SU-DHL-6 (cell line): ENCODE results near the gene TBC1D9B.

Experiments used
- H2AFZ ChIP-seq: fragments of 200-600 bp; sonication (generic); 2 replicates; pipeline ENCODE4 v1.6.1; 2014; ENCODE audit warnings: low read depth, mild to moderate bottlenecking, moderate library complexity, mixed read lengths, antibody characterized with exemption, low read length; ENCODE audit not compliant: severe bottlenecking
- H3F3A ChIP-seq: fragments of 200-600 bp; shearing (Covaris generic); 2 replicates; pipeline ENCODE4 v1.6.0; 2016; ENCODE audit warnings: antibody characterized with exemption, mild to moderate bottlenecking; ENCODE audit not compliant: insufficient read depth
- H3K27ac ChIP-seq: fragments of 200-600 bp; sonication (generic); 2 replicates; pipeline ENCODE4 v1.5.1; 2016; ENCODE audit warnings: low read depth, mild to moderate bottlenecking, low read length, moderate library complexity, mixed read lengths
- H3K27me3 ChIP-seq: fragments of 200-600 bp; sonication (generic), shearing (Covaris generic); 2 replicates; pipeline ENCODE4 v1.6.0; 2014; ENCODE audit warnings: mild to moderate bottlenecking, low read length
- H3K36me3 ChIP-seq: fragments of 200-600 bp; sonication (generic); 2 replicates; pipeline ENCODE4 v1.6.1; 2014; ENCODE audit warnings: mild to moderate bottlenecking, low read length, mixed read lengths
- H3K4me2 ChIP-seq: fragments of 300-600, 200-600 bp; shearing (Covaris generic), sonication (generic); 2 replicates; pipeline ENCODE4 v1.6.0; 2014; ENCODE audit warnings: low read length, low read depth, mild to moderate bottlenecking; ENCODE audit not compliant: poor library complexity, severe bottlenecking
- H3K4me3 ChIP-seq: fragments of 200-600 bp; sonication (generic); 2 replicates; pipeline ENCODE4 v1.5.1; 2014; ENCODE audit warnings: antibody characterized with exemption, low read length, mild to moderate bottlenecking, mixed read lengths; ENCODE audit not compliant: insufficient read depth, poor library complexity, severe bottlenecking
- H3K79me2 ChIP-seq: fragments of 200-600 bp; sonication (generic); 2 replicates; pipeline ENCODE4 v1.6.1; 2014; ENCODE audit warnings: mild to moderate bottlenecking, low read length, moderate library complexity; ENCODE audit not compliant: insufficient read depth
- H3K9ac ChIP-seq: fragments of 200-600 bp; sonication (generic); 2 replicates; pipeline ENCODE4 v1.7.0; 2014; ENCODE audit warnings: mild to moderate bottlenecking, low read length
- H3K9me2 ChIP-seq: fragments of 200-600 bp; sonication (generic); replicated peaks from 2 replicates; pipeline ENCODE4 v1.6.1; 2014; ENCODE audit warnings: low read length; ENCODE audit not compliant: insufficient read depth
- H3K9me3 ChIP-seq: fragments of 200-600 bp; sonication (generic); 2 replicates; pipeline ENCODE4 v1.6.1; 2014; ENCODE audit warnings: low read length, mixed read lengths; ENCODE audit not compliant: insufficient read depth
- H4K20me1 ChIP-seq: fragments of 200-600 bp; sonication (generic); 2 replicates; pipeline ENCODE4 v1.6.1; 2014; ENCODE audit warnings: low read depth, mild to moderate bottlenecking, antibody characterized with exemption, low read length, moderate library complexity, mixed read lengths
- CTCF ChIP-seq: fragments of 200-600 bp; sonication (generic); IDR thresholded peaks from one replicate; pipeline ENCODE4 v1.5.1; 2017; ENCODE audit warnings: antibody characterized with exemption, mild to moderate bottlenecking, low read length, moderate library complexity; ENCODE audit not compliant: insufficient read depth, poor library complexity, severe bottlenecking
- EZH2phosphoT487 ChIP-seq: fragments of 200-600 bp; sonication (generic), shearing (Covaris generic); conservative IDR thresholded peaks from 2 replicates; pipeline ENCODE4 v1.6.1; 2018; ENCODE audit warnings: mild to moderate bottlenecking, antibody characterized with exemption, low read length, moderate library complexity, mixed read lengths

Gene TBC1D9B

DNA sequence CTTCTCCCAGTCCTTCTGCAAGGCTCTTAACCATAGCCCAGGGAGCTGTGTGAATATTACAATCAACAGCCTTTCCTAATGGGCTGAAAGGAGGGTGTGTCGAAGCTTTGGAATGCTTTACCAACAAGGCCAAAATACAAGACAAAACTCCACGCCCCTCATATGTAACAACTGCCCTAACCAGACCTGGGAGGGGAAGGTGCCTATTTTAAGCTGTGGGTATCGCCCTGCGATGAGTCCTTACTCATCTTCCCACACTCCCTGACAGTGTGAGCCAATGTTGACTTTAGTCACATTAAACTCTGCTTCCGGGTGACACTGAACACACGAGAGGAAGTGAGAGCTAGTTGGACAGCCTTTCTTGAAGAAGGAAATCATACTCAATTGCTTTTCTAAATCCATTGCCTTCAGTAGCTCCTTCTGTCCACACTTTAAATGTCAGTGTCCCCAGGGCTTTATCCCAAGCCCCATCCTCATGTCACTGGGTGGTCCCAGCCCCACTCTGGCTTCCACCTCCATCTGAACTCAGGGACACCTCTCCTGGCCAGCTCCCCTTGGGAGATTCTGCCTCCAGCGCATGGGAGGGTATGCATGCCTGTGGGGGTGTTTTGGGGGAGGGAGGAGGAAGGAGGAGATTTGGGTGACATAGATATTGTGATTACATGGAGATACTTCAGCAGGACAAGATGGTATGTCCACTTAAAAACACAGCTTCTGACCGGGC lies 6.5 kb upstream of the TBC1D9B start:
- Histone ChIP-seq H3F3A (no peaks in the 10 kb centered on the region), H3K9ac (no peak overlapping the region), H3K36me3 (no peaks in the 10 kb centered on the region), H3K27ac (no peak overlapping the region), H3K9me3 (no peaks in the 10 kb centered on the region), H3K4me3 (no peak overlapping the region), H3K79me2 (no peaks in the 10 kb centered on the region), H3K27me3 (no peaks in the 10 kb centered on the region), H2AFZ (peak overlapping the region; percentile 76), H3K9me2 (no peaks in the 10 kb centered on the region), H4K20me1 (no peaks in the 10 kb centered on the region), H3K4me2 (no peak overlapping the region)
- no peak for TF ChIP-seq CTCF
- TF ChIP-seq EZH2phosphoT487 = no peak

- Histone ChIP-seq H3K36me3 (no peaks in the 10 kb centered on the region), H3K4me2 (no peak overlapping the region), H3K9ac (no peak overlapping the region), H3K9me2 (no peaks in the 10 kb centered on the region), H3K27ac (no peak overlapping the region), H2AFZ (peak overlapping the region; percentile 76), H3K27me3 (no peaks in the 10 kb centered on the region), H3K79me2 (no peaks in the 10 kb centered on the region), H3K9me3 (no peaks in the 10 kb centered on the region), H4K20me1 (no peaks in the 10 kb centered on the region), H3F3A (no peaks in the 10 kb centered on the region), H3K4me3 (no peak overlapping the region)
- TF ChIP-seq CTCF (no peak), EZH2phosphoT487 (no peak)
These were observed 5.8 kb upstream of the TBC1D9B start for GRCh38 chr5:179913461-179913860.

DNA sequence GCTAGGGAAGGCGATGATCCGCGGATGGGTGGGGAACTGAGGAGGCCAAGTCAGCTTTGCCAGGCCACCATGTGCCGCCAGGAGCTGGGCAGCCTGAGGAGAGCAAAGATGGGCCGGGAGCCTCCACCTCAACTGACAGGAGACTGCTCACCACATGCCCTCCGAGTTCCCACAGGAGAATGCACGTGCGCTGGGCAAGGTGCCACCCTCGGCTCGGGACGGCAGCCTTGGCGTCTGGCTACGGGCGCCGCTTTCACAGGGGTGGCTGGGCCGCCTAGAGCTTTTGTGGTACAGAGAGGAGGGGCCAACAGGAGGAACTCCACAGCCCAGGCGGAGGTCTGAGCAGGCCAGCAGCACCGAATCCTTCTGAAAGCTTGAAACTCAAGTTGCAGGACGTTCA lies 5.3 kb upstream of the TBC1D9B start:
- Histone ChIP-seq H3K27ac (no peak overlapping the region), H2AFZ (no peak overlapping the region), H3K9ac (no peak overlapping the region), H3K4me2 (no peak overlapping the region), H3K36me3 (no peaks in the 10 kb centered on the region), H3F3A (no peaks in the 10 kb centered on the region), H3K4me3 (no peak overlapping the region), H3K9me3 (no peaks in the 10 kb centered on the region), H3K9me2 (no peaks in the 10 kb centered on the region), H4K20me1 (no peaks in the 10 kb centered on the region), H3K27me3 (no peaks in the 10 kb centered on the region), H3K79me2 (no peaks in the 10 kb centered on the region)
- no peak for TF ChIP-seq CTCF
- TF ChIP-seq EZH2phosphoT487 = no peak
